A549 (cell line): ENCODE measurements around the gene SLC39A5.

Experiments
- CEBPB ChIP-seq, 2 experiments: fragments of >200 bp in 1 of 2; sonication (Bioruptor Twin) in 1 of 2; formaldehyde crosslinking in 1 of 2; IDR thresholded peaks; 2 replicates each; pipeline ENCODE4 v1.6.1; 2012 to 2016
- CTCF ChIP-seq: fragments of >200 bp; sonication (Bioruptor Twin); formaldehyde crosslinking; IDR thresholded peaks from 3 replicates; pipeline ENCODE4 v1.5.1; 2016
- MAX ChIP-seq: IDR thresholded peaks from 2 replicates; pipeline ENCODE4 v1.6.1; 2012
- POLR2A ChIP-seq: IDR thresholded peaks from 2 replicates; pipeline ENCODE4 v1.6.1; 2012; ENCODE audit warnings: mild to moderate bottlenecking, low read length
- USF2 ChIP-seq: fragments of 450-650 bp; IDR thresholded peaks from 2 replicates; pipeline ENCODE4 v1.6.1; 2014; ENCODE audit warnings: antibody characterized with exemption

- no peak for TF ChIP-seq CEBPB (IDR thresholded peaks at IDR 0.05)
- no peak for TF ChIP-seq USF2
- no peak for TF ChIP-seq MAX
- no peak for TF ChIP-seq POLR2A
- TF ChIP-seq CTCF: no peak
Observed at GRCh38 chr12:56204275-56204674, 25.6 kb upstream of the SLC39A5 start.
